Sigmoid colon (tissue), 3 donors: ENCODE results near the gene MTMR3.

Experiments
- CTCF ChIP-seq, 4 experiments: fragments of 450-650 bp in 3 of 4; fragments of 200-600 bp in 1 of 4; IDR thresholded peaks; one replicate each; pipeline ENCODE4 v1.5.1; 2016 to 2019; ENCODE audit warnings: antibody characterized with exemption in 4 of 4, mild to moderate bottlenecking in 3 of 4, moderate library complexity in 2 of 4
- POLR2A ChIP-seq, 2 donors: fragments of 450-650 bp; IDR thresholded peaks; one replicate each; pipeline ENCODE4 v1.6.1; 2016; ENCODE audit warnings: antibody characterized with exemption in 2 of 2, mild to moderate bottlenecking in 2 of 2, moderate library complexity in 2 of 2

- TF ChIP-seq CTCF (IDR thresholded peaks at IDR 0.05): no peak
- TF ChIP-seq POLR2A (IDR thresholded peaks at IDR 0.05): no peak
These were observed 15.1 kb upstream of the MTMR3 start for GRCh38 chr22:29867851-29868250.
